Activated T-helper 17 cell treated with anti-CD3 and anti-CD28 coated beads, Interleukin-2, amount 50 U/mL, for 72 hours (primary cell): ENCODE measurements around the gene KLHL22. TPM values are rescaled to one million over a fixed set of nuclear protein-coding genes. Genes with fewer than 3 reads are reported as not detected.

ENCODE experiments used
- ATAC-seq: fragments of 150-1000 bp; cut with Tn5 transposase; replicated peaks from 2 replicates; pipeline ENCODE4 v1.10.0; 2021; ENCODE audit warnings: mild to moderate bottlenecking, moderate library complexity
- H3K27ac Mint-ChIP-seq: one replicate; pipeline ENCODE4 v1.8.0; 2022; ENCODE audit warnings: mixed read lengths
- H3K27me3 Mint-ChIP-seq: one replicate; pipeline ENCODE4 v1.8.0; 2022; ENCODE audit warnings: mixed read lengths
- H3K36me3 Mint-ChIP-seq: one replicate; pipeline ENCODE4 v1.8.0; 2022; ENCODE audit warnings: low read depth, mild to moderate bottlenecking, mixed read lengths
- H3K4me1 Mint-ChIP-seq: one replicate; pipeline ENCODE4 v1.8.0; 2022; ENCODE audit warnings: mixed read lengths
- H3K4me3 Mint-ChIP-seq: one replicate; pipeline ENCODE4 v1.8.0; 2022; ENCODE audit warnings: mild to moderate bottlenecking, mixed read lengths
- H3K9me3 Mint-ChIP-seq: one replicate; pipeline ENCODE4 v1.8.0; 2022; ENCODE audit warnings: mixed read lengths
- total RNA-seq, 2 donors: library from RNA; stranded (reverse); gene quantifications; one replicate each; pipeline ENCODE4 v1.2.3, GENCODE V29; 2022

Gene KLHL22
- total RNA-seq, 2 donors from 2014 or later = 19.3 to 22.4 TPM

- Mint-ChIP-seq H3K9me3 (no peaks in the 10 kb centered on the region), H3K27ac (no peak overlapping the region), H3K36me3 (peaks cover 59% of the 10 kb centered on the region), H3K4me3 (no peak overlapping the region), H3K4me1 (peaks cover 47% of the 10 kb centered on the region), H3K27me3 (no peaks in the 10 kb centered on the region)
- ATAC-seq = no peak
These were observed 35.5 kb upstream of the KLHL22 start for GRCh38 chr22:20531154-20531403.

GRCh38 chr22:20530368-20531153 lies 35.0 kb upstream of the KLHL22 start:
- Mint-ChIP-seq H3K27me3 (no peaks in the 10 kb centered on the region), H3K4me1 (peaks cover 48% of the 10 kb centered on the region), H3K9me3 (no peaks in the 10 kb centered on the region), H3K36me3 (peaks cover 61% of the 10 kb centered on the region), H3K27ac (peak overlapping the region; percentile 36), H3K4me3 (no peak overlapping the region)
- no peak for ATAC-seq

- H3K4me1 Mint-ChIP-seq = peaks cover 50% of the 10 kb centered on the region
- peaks cover 68% of the 10 kb centered on the region for H3K36me3 Mint-ChIP-seq
- peak overlapping the region; percentile 35 for H3K27ac Mint-ChIP-seq
- H3K4me3 Mint-ChIP-seq = peak overlapping the region; percentile 13
- no peak for ATAC-seq
- H3K27me3 Mint-ChIP-seq = no peaks in the 10 kb centered on the region
- no peaks in the 10 kb centered on the region for H3K9me3 Mint-ChIP-seq
These were observed 32.9 kb upstream of the KLHL22 start for GRCh38 chr22:20528405-20528978.

GRCh38 chr22:20526628-20527355 lies 31.2 kb upstream of the KLHL22 start:
- ATAC-seq = no peak
- peak overlapping the region; percentile 1 for H3K27ac Mint-ChIP-seq
- H3K27me3 Mint-ChIP-seq = no peaks in the 10 kb centered on the region
- peaks cover 54% of the 10 kb centered on the region for H3K4me1 Mint-ChIP-seq
- H3K36me3 Mint-ChIP-seq = peaks cover 75% of the 10 kb centered on the region
- H3K9me3 Mint-ChIP-seq = no peaks in the 10 kb centered on the region
- H3K4me3 Mint-ChIP-seq = peak overlapping the region; percentile 0

GRCh38 chr22:20526305-20526627 lies 30.7 kb upstream of the KLHL22 start:
- Mint-ChIP-seq H3K4me1 (peaks cover 49% of the 10 kb centered on the region), H3K36me3 (peaks cover 74% of the 10 kb centered on the region), H3K9me3 (no peaks in the 10 kb centered on the region), H3K27ac (peak overlapping the region; percentile 1), H3K4me3 (peak overlapping the region; percentile 0), H3K27me3 (no peaks in the 10 kb centered on the region)
- ATAC-seq = no peak

- no peaks in the 10 kb centered on the region for H3K27me3 Mint-ChIP-seq
- no peak overlapping the region for H3K27ac Mint-ChIP-seq
- peaks cover 76% of the 10 kb centered on the region for H3K36me3 Mint-ChIP-seq
- H3K4me3 Mint-ChIP-seq = no peak overlapping the region
- no peak for ATAC-seq
- no peaks in the 10 kb centered on the region for H3K9me3 Mint-ChIP-seq
- H3K4me1 Mint-ChIP-seq = peaks cover 50% of the 10 kb centered on the region
These were observed 29.5 kb upstream of the KLHL22 start for GRCh38 chr22:20525048-20525447.

- Mint-ChIP-seq H3K27me3 (no peaks in the 10 kb centered on the region), H3K4me3 (peak overlapping the region; percentile 59), H3K9me3 (no peaks in the 10 kb centered on the region), H3K36me3 (peaks cover 84% of the 10 kb centered on the region), H3K4me1 (peaks cover 52% of the 10 kb centered on the region), H3K27ac (peak overlapping the region; percentile 57)
- ATAC-seq = peak; percentile 70
These were observed 28.4 kb upstream of the KLHL22 start for GRCh38 chr22:20524004-20524481.

- peaks cover 55% of the 10 kb centered on the region for H3K4me1 Mint-ChIP-seq
- peak; percentile 45 for ATAC-seq
- peak overlapping the region; percentile 57 for H3K27ac Mint-ChIP-seq
- H3K36me3 Mint-ChIP-seq = peaks cover 84% of the 10 kb centered on the region
- H3K9me3 Mint-ChIP-seq = no peaks in the 10 kb centered on the region
- H3K4me3 Mint-ChIP-seq = peak overlapping the region; percentile 59
- no peaks in the 10 kb centered on the region for H3K27me3 Mint-ChIP-seq
These were observed 27.7 kb upstream of the KLHL22 start for GRCh38 chr22:20523086-20523983.

GRCh38 chr22:20522134-20523004 lies 26.8 kb upstream of the KLHL22 start:
- Mint-ChIP-seq H3K4me3 (peak overlapping the region; percentile 59), H3K4me1 (peaks cover 56% of the 10 kb centered on the region), H3K27me3 (no peaks in the 10 kb centered on the region), H3K9me3 (no peaks in the 10 kb centered on the region), H3K27ac (peak overlapping the region; percentile 57), H3K36me3 (peaks cover 84% of the 10 kb centered on the region)
- ATAC-seq = peak; percentile 21

- Mint-ChIP-seq H3K4me1 (peaks cover 48% of the 10 kb centered on the region), H3K4me3 (peak overlapping the region; percentile 26), H3K36me3 (peaks cover 81% of the 10 kb centered on the region), H3K27ac (peak overlapping the region; percentile 75), H3K9me3 (no peaks in the 10 kb centered on the region), H3K27me3 (no peaks in the 10 kb centered on the region)
- ATAC-seq = peak; percentile 61
These were observed 24.5 kb upstream of the KLHL22 start for GRCh38 chr22:20520093-20520511.

- Mint-ChIP-seq H3K36me3 (peaks cover 83% of the 10 kb centered on the region), H3K27me3 (no peaks in the 10 kb centered on the region), H3K9me3 (no peaks in the 10 kb centered on the region), H3K4me3 (peak overlapping the region; percentile 26), H3K27ac (peak overlapping the region; percentile 75), H3K4me1 (peaks cover 53% of the 10 kb centered on the region)
- ATAC-seq = no peak
These were observed 24.0 kb upstream of the KLHL22 start for GRCh38 chr22:20519558-20519957.

GRCh38 chr22:20517841-20518592 lies 22.4 kb upstream of the KLHL22 start:
- peaks cover 47% of the 10 kb centered on the region for H3K4me1 Mint-ChIP-seq
- H3K27ac Mint-ChIP-seq = peak overlapping the region; percentile 36
- no peaks in the 10 kb centered on the region for H3K27me3 Mint-ChIP-seq
- no peak for ATAC-seq
- H3K9me3 Mint-ChIP-seq = no peaks in the 10 kb centered on the region
- peak overlapping the region; percentile 39 for H3K4me3 Mint-ChIP-seq
- H3K36me3 Mint-ChIP-seq = peaks cover 83% of the 10 kb centered on the region

- Mint-ChIP-seq H3K4me3 (peak overlapping the region; percentile 39), H3K4me1 (peaks cover 41% of the 10 kb centered on the region), H3K27ac (peak overlapping the region; percentile 52), H3K9me3 (no peaks in the 10 kb centered on the region), H3K36me3 (peaks cover 83% of the 10 kb centered on the region), H3K27me3 (no peaks in the 10 kb centered on the region)
- ATAC-seq = no peak
These were observed 21.8 kb upstream of the KLHL22 start for GRCh38 chr22:20517422-20517821.
